Activated naive CD4-positive, alpha-beta T cell treated with anti-CD3 and anti-CD28 coated beads for 36 hours (primary cell): ENCODE data around the gene ESPN. TPM values are rescaled to one million over a fixed set of nuclear protein-coding genes. Genes with fewer than 3 reads are reported as not detected.

Experiments used
- CTCF ChIA-PET: fragments of 350-600 bp; sonication (Branson Sonifier 250); formaldehyde crosslinking; loops from one replicate; lab custom pipeline; 2021; ENCODE audit warnings: antibody characterized with exemption; lab: Charles Lee
- DNase-seq: peaks from one replicate; pipeline ENCODE4 v3.0.0-alpha.2; 2020
- H3K27ac Mint-ChIP-seq: one replicate; pipeline ENCODE4 v1.8.0; 2021; ENCODE audit warnings: mild to moderate bottlenecking, mixed read lengths
- H3K27me3 Mint-ChIP-seq: one replicate; pipeline ENCODE4 v1.8.0; 2021; ENCODE audit warnings: low read depth, mixed read lengths
- H3K36me3 Mint-ChIP-seq: one replicate; pipeline ENCODE4 v1.8.0; 2021; ENCODE audit warnings: low read depth, mixed read lengths
- H3K4me1 Mint-ChIP-seq: one replicate; pipeline ENCODE4 v1.8.0; 2021; ENCODE audit warnings: low read depth, mixed read lengths
- H3K4me3 Mint-ChIP-seq: one replicate; pipeline ENCODE4 v1.8.0; 2021; ENCODE audit warnings: mild to moderate bottlenecking, moderate library complexity, mixed read lengths
- H3K9me3 Mint-ChIP-seq: one replicate; pipeline ENCODE4 v1.8.0; 2021; ENCODE audit warnings: mixed read lengths
- intact Hi-C: fragments of 100-400 bp; cut with micrococcal nuclease; formaldehyde crosslinking; loops from one replicate; pipeline ENCODE4 v1.15.1; 2023
- total RNA-seq, 2 experiments: library from RNA; stranded (reverse); gene quantifications; one replicate each; pipeline ENCODE4 v1.2.3, GENCODE V29; 2021

ESPN gene
- total RNA-seq, 2 experiments from 2014 or later, result 0.50 to 0.79 TPM

DNA sequence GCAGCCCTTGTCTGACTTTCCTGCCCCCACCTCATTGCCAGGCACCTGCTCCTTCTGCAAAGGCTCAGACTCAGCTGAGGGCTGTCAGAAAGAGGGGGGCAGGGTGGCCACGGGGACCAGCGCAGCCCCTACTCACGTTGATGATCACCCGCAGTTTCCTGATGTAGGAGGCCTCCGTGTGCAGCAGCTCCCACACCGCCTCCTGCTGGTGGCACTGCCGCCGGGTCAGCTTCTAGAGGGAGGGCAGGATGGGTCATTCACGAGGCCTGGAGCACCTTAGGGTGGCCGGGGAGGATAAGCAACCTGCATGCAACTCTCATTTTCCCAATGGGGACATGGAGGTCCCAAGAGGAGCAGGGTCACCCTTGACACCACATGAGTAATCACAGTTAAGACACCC is 47.8 kb downstream of the ESPN start:
- H3K4me3 Mint-ChIP-seq, result no peak overlapping the region
- CTCF ChIA-PET, result interaction anchor here (1.1 to 1.9 kb wide), 4 partner anchors 8 to 20 kb away, joined by 4 to 5 read pairs (median 4); no protein-coding TSS in a partner anchor
- no peaks in the 10 kb centered on the region for H3K9me3 Mint-ChIP-seq
- no peak overlapping the region for H3K27ac Mint-ChIP-seq
- peaks cover 3% of the 10 kb centered on the region for H3K4me1 Mint-ChIP-seq
- no peak for DNase-seq
- intact Hi-C loops, result no loop called here
- no peaks in the 10 kb centered on the region for H3K36me3 Mint-ChIP-seq
- H3K27me3 Mint-ChIP-seq, result no peaks in the 10 kb centered on the region

DNA sequence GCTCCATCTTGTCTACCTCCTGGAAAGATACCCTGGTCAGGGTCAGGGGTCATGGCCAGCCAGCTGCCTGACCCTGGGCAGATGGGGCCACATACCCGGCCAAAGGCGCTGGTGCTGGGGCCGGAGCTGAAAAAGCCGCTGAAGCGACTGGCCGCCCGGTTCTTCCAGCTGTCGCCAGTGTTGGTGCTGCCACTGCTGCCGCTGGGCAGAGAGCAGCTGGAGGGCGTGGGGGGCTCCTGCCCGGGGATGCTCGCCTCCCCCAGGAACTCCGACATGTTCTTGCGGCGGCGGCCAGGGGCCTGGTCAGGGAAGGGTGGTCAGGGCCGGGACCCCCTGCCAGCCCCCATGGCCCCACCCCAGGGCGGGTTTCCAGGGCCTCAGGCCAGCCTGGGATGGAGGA is 48.6 kb downstream of the ESPN start:
- Mint-ChIP-seq H3K4me3 (no peak overlapping the region), H3K27ac (no peak overlapping the region), H3K27me3 (no peaks in the 10 kb centered on the region), H3K9me3 (no peaks in the 10 kb centered on the region), H3K4me1 (peaks cover 3% of the 10 kb centered on the region), H3K36me3 (no peaks in the 10 kb centered on the region)
- intact Hi-C loops, result no loop called here
- CTCF ChIA-PET, result interaction anchor here (1.2 to 1.9 kb wide), 3 partner anchors 9 to 17 kb away, joined by 4 to 5 read pairs (median 5); no protein-coding TSS in a partner anchor
- DNase-seq, result no peak

DNA sequence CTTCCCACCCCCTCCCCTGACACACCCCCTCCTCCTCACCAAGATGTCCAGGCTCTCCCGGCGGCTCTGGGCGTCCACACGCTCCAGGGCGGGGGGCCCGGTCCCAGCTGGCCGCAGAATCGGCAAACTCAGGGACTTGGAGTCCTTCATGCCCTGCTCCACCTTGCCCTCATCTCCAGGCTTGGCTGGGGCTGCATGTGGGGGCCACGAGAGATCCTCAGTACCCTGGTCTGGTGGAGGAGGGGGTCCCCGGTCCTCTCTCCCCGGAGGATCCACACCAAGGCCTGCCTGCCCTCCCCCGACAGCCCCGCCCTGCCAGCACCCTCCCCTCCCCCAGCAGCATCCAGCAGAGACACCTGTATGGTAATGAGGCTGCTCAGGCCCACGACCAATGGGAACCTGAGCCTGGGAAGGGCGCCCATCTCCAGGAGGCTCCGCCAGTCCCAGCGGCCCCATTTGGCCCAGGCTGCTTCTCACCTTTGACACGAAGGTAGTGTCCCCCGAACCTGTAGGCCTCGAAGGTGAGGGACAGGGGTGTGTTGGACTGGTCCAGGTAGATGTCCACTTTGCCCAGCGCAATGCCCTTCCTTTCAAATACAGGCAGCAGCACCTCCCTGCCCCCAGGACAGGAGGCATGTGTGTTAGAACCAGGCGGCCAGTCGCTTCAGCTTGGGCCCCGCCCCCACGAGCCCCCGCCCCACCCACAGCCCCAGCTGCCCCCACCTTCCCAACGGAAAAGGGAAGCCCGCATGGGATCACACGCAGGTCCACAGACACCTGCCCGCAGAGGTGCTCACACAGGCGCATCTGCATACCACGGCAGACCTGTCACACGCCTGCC is 49.6 kb downstream of the ESPN start:
- DNase-seq, result no peak
- Mint-ChIP-seq H3K27me3 (no peaks in the 10 kb centered on the region), H3K27ac (no peak overlapping the region), H3K4me1 (peaks cover 3% of the 10 kb centered on the region), H3K4me3 (no peak overlapping the region), H3K36me3 (no peaks in the 10 kb centered on the region), H3K9me3 (no peaks in the 10 kb centered on the region)
- intact Hi-C loops, result loop anchor here (2.0 kb wide), 1 partner anchor 29 kb away; no protein-coding TSS in a partner anchor
- CTCF ChIA-PET, result no interaction called here

DNA sequence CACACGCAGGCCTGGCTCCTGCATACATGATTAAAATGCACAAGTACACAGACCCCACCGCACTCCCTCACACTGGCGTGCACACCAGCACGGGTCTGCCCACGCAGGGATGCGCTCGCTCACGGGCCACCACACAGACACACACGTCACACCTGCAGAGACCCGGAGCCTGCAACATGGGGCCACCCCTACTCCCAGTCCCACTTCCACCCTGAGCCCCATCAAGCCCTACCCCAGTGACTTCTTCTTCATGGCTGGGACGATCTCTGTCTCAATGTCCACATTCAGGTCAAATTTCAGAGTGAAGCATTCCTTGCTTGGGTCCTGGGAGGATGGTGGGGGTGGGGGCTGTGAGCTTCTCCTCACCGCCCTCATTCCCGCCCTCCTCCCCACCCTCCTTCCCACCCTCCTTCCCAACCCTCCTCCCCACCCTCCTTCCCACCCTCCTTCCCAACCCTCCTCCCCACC is 50.3 kb downstream of the ESPN start:
- Mint-ChIP-seq H3K36me3 (no peaks in the 10 kb centered on the region), H3K4me3 (no peak overlapping the region), H3K27ac (no peak overlapping the region), H3K27me3 (no peaks in the 10 kb centered on the region), H3K9me3 (no peaks in the 10 kb centered on the region), H3K4me1 (peaks cover 3% of the 10 kb centered on the region)
- CTCF ChIA-PET, result no interaction called here
- DNase-seq, result no peak
- intact Hi-C loops, result loop anchor here (1.0 to 5.0 kb wide), 3 partner anchors 30 to 228 kb away; no protein-coding TSS in a partner anchor

DNA sequence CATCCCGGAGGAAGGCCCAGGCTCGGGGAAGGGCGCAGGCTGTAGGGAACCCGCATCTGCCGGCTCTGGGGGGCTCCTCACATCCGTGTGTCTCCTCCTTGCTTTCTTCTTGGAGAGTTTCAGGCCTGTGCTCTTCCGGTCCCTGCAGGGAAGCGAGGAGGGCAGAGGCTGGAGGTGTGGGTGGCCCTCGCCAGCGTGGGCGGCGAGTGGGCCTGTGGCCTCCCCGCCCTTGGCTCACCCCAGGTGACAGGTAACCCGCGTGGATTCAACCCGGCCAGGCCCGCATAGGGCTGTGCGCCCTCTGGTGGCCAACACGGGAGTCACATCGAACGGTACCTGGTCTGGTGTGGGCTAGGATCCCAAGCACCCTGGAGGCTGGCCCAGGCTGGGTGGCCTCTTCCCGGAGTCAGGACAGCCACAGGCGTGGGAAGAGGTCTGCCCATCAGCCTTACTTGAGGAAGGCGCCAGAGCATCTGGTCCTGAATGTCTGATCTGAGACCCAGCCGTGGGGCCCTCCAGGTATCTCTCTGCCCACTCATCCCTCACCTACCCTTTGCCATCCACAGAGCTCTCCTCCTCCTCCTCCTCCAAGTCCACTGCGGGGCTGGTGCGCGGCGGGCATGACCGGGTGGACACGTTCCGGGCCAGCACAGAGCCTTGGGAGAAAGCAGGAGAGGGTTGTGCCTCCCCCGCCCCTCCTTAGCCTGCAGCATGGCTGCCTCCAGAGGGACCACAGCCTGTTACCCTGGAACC is 51.0 kb downstream of the ESPN start:
- no peak overlapping the region for H3K4me3 Mint-ChIP-seq
- H3K9me3 Mint-ChIP-seq, result no peaks in the 10 kb centered on the region
- no peaks in the 10 kb centered on the region for H3K27me3 Mint-ChIP-seq
- CTCF ChIA-PET, result interaction anchor here (0.8 to 1.8 kb wide), 8 partner anchors 8 to 52 kb away, joined by 3 to 7 read pairs (median 4); no protein-coding TSS in a partner anchor
- no peaks in the 10 kb centered on the region for H3K36me3 Mint-ChIP-seq
- H3K4me1 Mint-ChIP-seq, result peaks cover 3% of the 10 kb centered on the region
- DNase-seq, result peak; percentile 81
- H3K27ac Mint-ChIP-seq, result no peak overlapping the region
- intact Hi-C loops, result loop anchor here (1.0 to 5.0 kb wide), 3 partner anchors 31 to 228 kb away; no protein-coding TSS in a partner anchor

DNA sequence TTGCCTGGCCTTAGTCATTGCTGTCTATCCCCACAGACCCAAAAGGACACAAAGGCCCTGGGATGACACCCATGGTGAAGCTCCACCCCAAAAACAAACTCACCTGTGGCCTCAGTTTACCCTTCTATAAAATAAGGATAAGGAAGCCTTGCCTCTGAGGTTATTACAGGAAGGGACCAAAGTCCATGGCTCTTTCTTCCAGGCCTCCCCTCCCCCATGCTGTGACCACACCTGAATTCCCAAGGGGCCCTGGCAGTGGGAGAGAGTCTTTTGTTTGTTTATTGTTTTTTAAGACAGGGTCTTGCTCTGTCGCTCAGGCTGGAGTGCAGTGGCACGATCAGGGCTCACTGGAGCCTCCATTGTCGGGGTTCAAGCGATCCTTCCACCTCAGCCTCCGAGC is 51.9 kb downstream of the ESPN start:
- Mint-ChIP-seq H3K9me3 (no peaks in the 10 kb centered on the region), H3K4me1 (peaks cover 3% of the 10 kb centered on the region), H3K27me3 (no peaks in the 10 kb centered on the region), H3K36me3 (no peaks in the 10 kb centered on the region), H3K4me3 (no peak overlapping the region), H3K27ac (no peak overlapping the region)
- no peak for DNase-seq
- CTCF ChIA-PET, result interaction anchor here (1.0 to 1.8 kb wide), 9 partner anchors 9 to 140 kb away, joined by 3 to 7 read pairs (median 3); no protein-coding TSS in a partner anchor
- intact Hi-C loops, result loop anchor here (5.0 kb wide), 1 partner anchor 229 kb away; no protein-coding TSS in a partner anchor

DNA sequence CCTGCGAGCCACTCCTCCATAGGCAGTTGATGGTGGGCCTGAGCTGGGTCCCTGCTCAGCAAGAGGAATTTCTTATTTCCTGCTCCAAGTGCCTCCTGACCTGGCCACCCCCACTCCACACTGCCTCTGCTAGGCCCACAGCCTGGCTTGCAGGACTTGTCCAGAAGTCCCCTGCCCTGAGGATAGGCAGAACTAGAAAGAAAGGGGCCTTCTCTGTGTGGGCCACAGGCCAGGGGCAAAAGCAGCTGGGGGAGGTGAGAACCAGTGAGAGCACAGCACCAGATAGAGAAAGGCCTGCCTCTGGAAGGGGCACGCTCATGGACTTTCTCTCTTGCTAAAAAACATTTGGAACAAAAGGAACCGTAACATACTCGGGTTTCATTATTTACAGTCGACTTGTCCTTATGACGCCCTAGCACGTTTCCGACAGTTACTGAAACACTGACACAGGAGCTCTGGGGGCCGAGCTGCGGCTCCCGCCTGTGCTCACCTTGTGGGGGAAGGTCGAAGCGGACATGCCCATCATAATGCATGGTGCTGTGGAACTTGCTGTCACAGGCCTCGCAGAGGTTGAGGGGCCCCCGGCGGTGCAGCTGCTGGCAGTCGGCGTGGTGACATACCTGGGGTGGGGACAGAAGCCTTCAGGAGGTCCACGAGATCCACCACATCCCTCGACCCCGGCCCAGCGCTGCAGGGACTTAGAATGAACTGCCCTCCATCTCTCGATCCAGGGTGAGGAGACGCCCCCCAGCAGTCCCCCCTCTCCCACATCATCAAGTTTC is 52.7 kb downstream of the ESPN start:
- Mint-ChIP-seq H3K27ac (no peak overlapping the region), H3K36me3 (no peaks in the 10 kb centered on the region), H3K4me1 (peaks cover 3% of the 10 kb centered on the region), H3K4me3 (no peak overlapping the region), H3K27me3 (no peaks in the 10 kb centered on the region), H3K9me3 (no peaks in the 10 kb centered on the region)
- CTCF ChIA-PET, result interaction anchor here (0.7 to 1.8 kb wide), 10 partner anchors 8 to 139 kb away, joined by 3 to 7 read pairs (median 3); partner anchors contain the start of gene TNFRSF25
- intact Hi-C loops, result loop anchor here (5.0 kb wide), 1 partner anchor 230 kb away; no protein-coding TSS in a partner anchor
- DNase-seq, result no peak

DNA sequence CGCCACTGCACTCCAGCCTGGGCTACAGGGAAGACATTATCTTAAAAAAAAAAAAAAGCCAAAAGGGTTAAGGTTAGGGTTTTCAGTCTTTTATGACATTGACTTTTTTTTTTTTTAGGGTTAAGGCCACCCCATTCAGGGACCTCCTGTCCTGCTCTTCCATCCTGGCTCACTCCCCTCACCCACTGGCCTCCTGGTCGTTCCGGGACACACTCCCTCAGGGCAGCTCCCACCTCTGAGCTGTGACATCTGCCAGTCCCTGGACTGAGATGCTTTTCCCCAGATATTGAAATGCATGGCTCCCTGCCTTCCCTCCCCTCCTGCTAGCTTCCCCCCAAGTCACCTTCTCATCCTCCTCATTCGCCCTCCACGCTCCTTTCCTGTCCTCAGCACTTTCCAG is 57.2 kb downstream of the ESPN start:
- Mint-ChIP-seq H3K4me3 (no peak overlapping the region), H3K27me3 (peaks cover 15% of the 10 kb centered on the region), H3K4me1 (peaks cover 10% of the 10 kb centered on the region), H3K9me3 (no peaks in the 10 kb centered on the region), H3K27ac (no peak overlapping the region), H3K36me3 (no peaks in the 10 kb centered on the region)
- no peak for DNase-seq
- CTCF ChIA-PET, result interaction anchor here (0.6 kb wide), 1 partner anchor 18 kb away, joined by 3 read pairs; no protein-coding TSS in a partner anchor
- intact Hi-C loops, result no loop called here

DNA sequence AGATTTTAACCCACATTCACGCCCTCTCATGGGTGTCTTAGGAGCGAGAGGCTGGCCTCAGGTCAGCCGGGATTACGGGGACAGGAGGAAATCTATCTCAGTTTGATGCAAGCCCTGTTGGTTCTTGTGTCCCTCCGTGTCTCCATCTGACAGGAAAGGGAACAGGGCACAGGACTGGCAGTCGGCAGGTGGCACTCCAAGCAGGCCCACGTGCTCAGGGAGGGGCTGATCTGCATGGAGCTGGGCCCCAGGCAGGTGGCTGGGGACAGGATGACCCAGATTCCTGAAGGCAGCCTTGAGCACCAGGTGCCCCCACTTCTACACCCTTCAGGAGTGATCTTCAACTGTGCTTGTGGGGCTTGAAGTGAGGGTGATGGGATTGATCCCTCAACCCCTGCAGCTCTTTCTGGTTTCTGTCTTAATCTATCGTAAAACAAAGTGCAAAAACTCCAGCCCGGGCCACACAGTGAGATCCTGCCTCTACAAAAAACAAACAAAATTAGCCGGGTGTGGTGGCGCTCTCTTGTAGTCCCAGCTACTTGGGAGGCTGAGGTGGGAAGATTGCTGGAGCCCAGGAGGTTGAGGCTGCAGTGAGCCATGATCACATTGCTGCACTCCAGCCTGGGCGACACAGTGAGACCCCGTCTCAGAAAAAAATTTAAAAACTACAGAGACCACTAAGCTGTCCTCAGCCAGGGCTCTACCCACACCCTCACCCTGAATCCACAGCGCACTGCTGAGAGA is 58.6 kb downstream of the ESPN start:
- no peak overlapping the region for H3K4me3 Mint-ChIP-seq
- CTCF ChIA-PET, result interaction anchor here (0.8 to 1.5 kb wide), 2 partner anchors 7 to 42 kb away, joined by 3 read pairs; no protein-coding TSS in a partner anchor
- no peaks in the 10 kb centered on the region for H3K36me3 Mint-ChIP-seq
- no peaks in the 10 kb centered on the region for H3K9me3 Mint-ChIP-seq
- peaks cover 15% of the 10 kb centered on the region for H3K27me3 Mint-ChIP-seq
- intact Hi-C loops, result no loop called here
- peaks cover 10% of the 10 kb centered on the region for H3K4me1 Mint-ChIP-seq
- no peak for DNase-seq
- H3K27ac Mint-ChIP-seq, result no peak overlapping the region

DNA sequence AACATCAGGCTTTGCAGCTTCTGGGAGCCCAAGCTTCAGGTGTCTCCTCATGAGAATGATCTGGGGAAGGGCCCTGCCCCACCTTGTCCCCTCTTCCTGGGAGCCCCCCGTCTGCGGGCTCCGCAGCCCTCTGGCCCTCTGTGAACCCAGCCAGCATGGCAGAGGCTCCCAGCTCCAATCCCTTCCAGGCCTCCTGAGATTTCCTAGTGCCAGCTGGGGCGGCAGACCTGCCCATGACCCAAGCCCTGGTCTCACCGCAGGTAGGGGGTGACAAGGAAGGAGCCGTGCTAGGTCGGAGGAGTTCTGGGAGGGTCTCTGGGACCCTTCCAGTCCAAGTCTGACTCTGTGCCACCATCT is 59.2 kb downstream of the ESPN start:
- Mint-ChIP-seq H3K4me1 (peaks cover 10% of the 10 kb centered on the region), H3K36me3 (no peaks in the 10 kb centered on the region), H3K4me3 (no peak overlapping the region), H3K27me3 (peaks cover 15% of the 10 kb centered on the region), H3K9me3 (no peaks in the 10 kb centered on the region), H3K27ac (no peak overlapping the region)
- intact Hi-C loops, result no loop called here
- CTCF ChIA-PET, result interaction anchor here (0.8 to 1.5 kb wide), 2 partner anchors 8 to 42 kb away, joined by 3 read pairs; no protein-coding TSS in a partner anchor
- DNase-seq, result no peak

DNA sequence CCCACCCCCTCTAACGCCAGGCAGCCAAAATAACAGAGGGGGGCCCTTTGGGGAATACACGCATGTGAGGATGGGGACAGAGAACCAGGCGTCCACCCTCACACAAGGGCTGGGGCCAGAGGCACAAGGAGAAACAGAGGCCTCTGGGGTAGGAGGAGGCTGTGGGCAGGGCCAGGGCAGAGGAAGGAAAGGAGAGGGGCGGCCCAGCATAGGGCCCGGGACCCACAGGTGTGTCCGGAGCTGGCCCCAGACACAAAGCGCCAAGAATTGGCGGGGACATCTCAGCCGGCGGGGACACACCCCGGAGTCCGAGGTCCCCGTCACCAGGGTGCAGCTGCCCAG is 60.2 kb downstream of the ESPN start:
- intact Hi-C loops, result loop anchor here (5.0 kb wide), 3 partner anchors 38 to 733 kb away; no protein-coding TSS in a partner anchor
- H3K4me3 Mint-ChIP-seq, result no peak overlapping the region

More for the DNA sequence above, 60.2 kb downstream of the ESPN start:
- Mint-ChIP-seq H3K36me3 (no peaks in the 10 kb centered on the region), H3K9me3 (no peaks in the 10 kb centered on the region), H3K27me3 (peaks cover 15% of the 10 kb centered on the region), H3K4me1 (peaks cover 10% of the 10 kb centered on the region), H3K27ac (no peak overlapping the region)
- CTCF ChIA-PET, result interaction anchor here (1.5 kb wide), 1 partner anchor 9 kb away, joined by 3 read pairs; no protein-coding TSS in a partner anchor
- no peak for DNase-seq
